ENCODE measurements around the gene VPREB3. TPM values are rescaled to one million over a fixed set of nuclear protein-coding genes. Genes with fewer than 3 reads are reported as not detected.
A peak's percentile ranks its signal among the peaks of the same experiment; 100 is the strongest.

The VPREB3 gene
- total and polyA plus RNA-seq, 10 of the 15 experiments (the other 5 are each of a cell fraction or from before 2014, with no cell fraction given) = 0.75 to 79.5 (median 23.8) TPM

DNA sequence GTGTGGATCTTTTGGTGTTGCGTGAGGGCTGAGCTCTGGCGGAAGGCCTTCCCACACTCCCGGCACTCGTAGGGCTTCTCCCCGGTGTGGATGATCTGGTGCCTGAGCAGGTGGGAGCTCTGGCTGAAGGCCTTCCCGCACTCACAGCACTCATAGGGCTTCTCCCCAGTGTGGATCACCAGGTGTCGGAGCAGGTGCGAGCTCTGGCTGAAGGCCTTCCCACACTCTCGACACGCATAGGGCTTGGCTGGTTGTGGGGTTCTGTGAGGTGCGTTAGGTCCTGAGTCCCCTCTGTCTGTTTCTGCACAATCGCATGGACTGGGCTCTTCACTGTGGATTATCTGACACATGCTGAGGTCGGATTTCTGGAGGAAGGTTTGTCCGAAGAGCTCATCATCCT, 9.7 kb downstream of the VPREB3 start:
- Histone ChIP-seq H3K4me3 (no peak overlapping the region), H3K36me3 (ENCODE audit: control insufficient read depth in 2 of 2, insufficient read depth in 2 of 2, low read length in 1 of 2) (no peaks in the 10 kb centered on the region; a peak in 1 of 4 replicates), H4K20me1 (ENCODE audit: control insufficient read depth, insufficient read depth) (no peaks in the 10 kb centered on the region), H3K27ac (ENCODE audit: control insufficient read depth, insufficient read depth) (no peak overlapping the region), H3K4me2 (ENCODE audit: control insufficient read depth, insufficient read depth) (no peak overlapping the region), H3K4me1 (ENCODE audit: control insufficient read depth, insufficient read depth, low read length) (no peaks in the 10 kb centered on the region), H3K79me2 (ENCODE audit: control insufficient read depth, insufficient read depth, low read length) (no peaks in the 10 kb centered on the region), H3K27me3 (replicated peaks in 1 of 2; ENCODE audit: control insufficient read depth in 2 of 2, insufficient read depth in 2 of 2, low read length in 1 of 2) (no peaks in the 10 kb centered on the region), H2AFZ (ENCODE audit: control insufficient read depth, low read depth, low read length) (no peak overlapping the region), H3K9ac (ENCODE audit: control insufficient read depth, insufficient read depth, low read length) (no peak overlapping the region), H3K9me3 (replicated peaks; ENCODE audit: control insufficient read depth, insufficient read depth, low read length) (no peaks in the 10 kb centered on the region; the same call in 2 of the 3 replicates)
- ChIA-PET RAD21 (ENCODE audit: unreplicated experiment) (no interaction called here), POLR2A (interaction anchor here (1.6 kb wide), 1 partner anchor 11 kb away, joined by 7 read pairs; no protein-coding TSS in a partner anchor), CTCF (no interaction called here), SMC1A (ENCODE audit: uncharacterized antibody, unreplicated experiment) (interaction anchor here (0.7 kb wide), 1 partner anchor 13 kb away, joined by 3 read pairs; no protein-coding TSS in a partner anchor)
- DNase-seq (ENCODE audit: low read depth, low spot score) = no peak
- no peak for ATAC-seq
- in situ Hi-C loops (cut with MboI) = no loop called here
- FAIRE-seq = no peak
- intact Hi-C loops (cut with micrococcal nuclease; ENCODE audit: unreplicated experiment) = no loop called here
- 92% methylated on average over 14 of the region's 14 CpGs for WGBS (ENCODE audit: insufficient coverage, insufficient replicate concordance, low lambda C conversion rate, missing lambda C conversion rate)
- TF ChIP-seq ZNF24 (IDR thresholded peaks at IDR 0.05) = peak; percentile 92
- TF ChIP-seq CHD2 (IDR thresholded peaks at IDR 0.05; ENCODE audit: borderline replicate concordance, low read depth, low read length) = no peak
- TF ChIP-seq, protein P1, sequence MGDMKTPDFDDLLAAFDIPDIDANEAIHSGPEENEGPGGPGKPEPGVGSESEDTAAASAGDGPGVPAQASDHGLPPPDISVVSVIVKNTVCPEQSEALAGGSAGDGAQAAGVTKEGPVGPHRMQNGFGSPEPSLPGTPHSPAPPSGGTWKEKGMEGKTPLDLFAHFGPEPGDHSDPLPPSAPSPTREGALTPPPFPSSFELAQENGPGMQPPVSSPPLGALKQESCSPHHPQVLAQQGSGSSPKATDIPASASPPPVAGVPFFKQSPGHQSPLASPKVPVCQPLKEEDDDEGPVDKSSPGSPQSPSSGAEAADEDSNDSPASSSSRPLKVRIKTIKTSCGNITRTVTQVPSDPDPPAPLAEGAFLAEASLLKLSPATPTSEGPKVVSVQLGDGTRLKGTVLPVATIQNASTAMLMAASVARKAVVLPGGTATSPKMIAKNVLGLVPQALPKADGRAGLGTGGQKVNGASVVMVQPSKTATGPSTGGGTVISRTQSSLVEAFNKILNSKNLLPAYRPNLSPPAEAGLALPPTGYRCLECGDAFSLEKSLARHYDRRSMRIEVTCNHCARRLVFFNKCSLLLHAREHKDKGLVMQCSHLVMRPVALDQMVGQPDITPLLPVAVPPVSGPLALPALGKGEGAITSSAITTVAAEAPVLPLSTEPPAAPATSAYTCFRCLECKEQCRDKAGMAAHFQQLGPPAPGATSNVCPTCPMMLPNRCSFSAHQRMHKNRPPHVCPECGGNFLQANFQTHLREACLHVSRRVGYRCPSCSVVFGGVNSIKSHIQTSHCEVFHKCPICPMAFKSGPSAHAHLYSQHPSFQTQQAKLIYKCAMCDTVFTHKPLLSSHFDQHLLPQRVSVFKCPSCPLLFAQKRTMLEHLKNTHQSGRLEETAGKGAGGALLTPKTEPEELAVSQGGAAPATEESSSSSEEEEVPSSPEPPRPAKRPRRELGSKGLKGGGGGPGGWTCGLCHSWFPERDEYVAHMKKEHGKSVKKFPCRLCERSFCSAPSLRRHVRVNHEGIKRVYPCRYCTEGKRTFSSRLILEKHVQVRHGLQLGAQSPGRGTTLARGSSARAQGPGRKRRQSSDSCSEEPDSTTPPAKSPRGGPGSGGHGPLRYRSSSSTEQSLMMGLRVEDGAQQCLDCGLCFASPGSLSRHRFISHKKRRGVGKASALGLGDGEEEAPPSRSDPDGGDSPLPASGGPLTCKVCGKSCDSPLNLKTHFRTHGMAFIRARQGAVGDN (IDR thresholded peaks at IDR 0.05) = peak; percentile 94
- no peak for TF ChIP-seq NFYB (IDR thresholded peaks at IDR 0.05; ENCODE audit: insufficient read depth, low read depth, low read length)
- TF ChIP-seq, protein P2, sequence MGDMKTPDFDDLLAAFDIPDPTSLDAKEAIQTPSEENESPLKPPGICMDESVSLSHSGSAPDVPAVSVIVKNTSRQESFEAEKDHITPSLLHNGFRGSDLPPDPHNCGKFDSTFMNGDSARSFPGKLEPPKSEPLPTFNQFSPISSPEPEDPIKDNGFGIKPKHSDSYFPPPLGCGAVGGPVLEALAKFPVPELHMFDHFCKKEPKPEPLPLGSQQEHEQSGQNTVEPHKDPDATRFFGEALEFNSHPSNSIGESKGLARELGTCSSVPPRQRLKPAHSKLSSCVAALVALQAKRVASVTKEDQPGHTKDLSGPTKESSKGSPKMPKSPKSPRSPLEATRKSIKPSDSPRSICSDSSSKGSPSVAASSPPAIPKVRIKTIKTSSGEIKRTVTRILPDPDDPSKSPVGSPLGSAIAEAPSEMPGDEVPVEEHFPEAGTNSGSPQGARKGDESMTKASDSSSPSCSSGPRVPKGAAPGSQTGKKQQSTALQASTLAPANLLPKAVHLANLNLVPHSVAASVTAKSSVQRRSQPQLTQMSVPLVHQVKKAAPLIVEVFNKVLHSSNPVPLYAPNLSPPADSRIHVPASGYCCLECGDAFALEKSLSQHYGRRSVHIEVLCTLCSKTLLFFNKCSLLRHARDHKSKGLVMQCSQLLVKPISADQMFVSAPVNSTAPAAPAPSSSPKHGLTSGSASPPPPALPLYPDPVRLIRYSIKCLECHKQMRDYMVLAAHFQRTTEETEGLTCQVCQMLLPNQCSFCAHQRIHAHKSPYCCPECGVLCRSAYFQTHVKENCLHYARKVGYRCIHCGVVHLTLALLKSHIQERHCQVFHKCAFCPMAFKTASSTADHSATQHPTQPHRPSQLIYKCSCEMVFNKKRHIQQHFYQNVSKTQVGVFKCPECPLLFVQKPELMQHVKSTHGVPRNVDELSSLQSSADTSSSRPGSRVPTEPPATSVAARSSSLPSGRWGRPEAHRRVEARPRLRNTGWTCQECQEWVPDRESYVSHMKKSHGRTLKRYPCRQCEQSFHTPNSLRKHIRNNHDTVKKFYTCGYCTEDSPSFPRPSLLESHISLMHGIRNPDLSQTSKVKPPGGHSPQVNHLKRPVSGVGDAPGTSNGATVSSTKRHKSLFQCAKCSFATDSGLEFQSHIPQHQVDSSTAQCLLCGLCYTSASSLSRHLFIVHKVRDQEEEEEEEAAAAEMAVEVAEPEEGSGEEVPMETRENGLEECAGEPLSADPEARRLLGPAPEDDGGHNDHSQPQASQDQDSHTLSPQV (IDR thresholded peaks at IDR 0.05) = peak; percentile 98
- BruUV-seq (replicated peaks) = TSS peak; percentile 46

All from GM12878 (cell line).